Spleen (tissue), 7 donors: ENCODE measurements around the gene SLC37A3.

ENCODE experiments used
- POLR2A ChIP-seq, 3 donors: fragments of 450-650 bp; IDR thresholded peaks; one replicate each; pipeline ENCODE4 v1.5.1; 2017; ENCODE audit warnings: antibody characterized with exemption in 3 of 3, mild to moderate bottlenecking in 1 of 3
- TF ChIP-seq, protein P1 (sequence below), 11 experiments: fragments of 200-600 bp in 7 of 11; fragments of 450-650 bp in 4 of 11; sonication (generic) in 4 of 11; IDR thresholded peaks in 8 of 11; conservative IDR thresholded peaks in 3 of 11; 1 replicate in 7 of 11; 2 replicates in 4 of 11; pipeline versions ENCODE4 v1.4.0 to v1.8.0; 2016 to 2021; ENCODE audit warnings: antibody characterized with exemption in 11 of 11, inconsistent platforms in 4 of 11, mild to moderate bottlenecking in 1 of 11
- donor health status: DM: no; HTN: no; CAD: no; lungs with moderate emphysema.
- donor health status: DM: no; HTN: no; CAD: no.
- donor health status: DM: no; HTN: no; CAD: no.

DNA sequence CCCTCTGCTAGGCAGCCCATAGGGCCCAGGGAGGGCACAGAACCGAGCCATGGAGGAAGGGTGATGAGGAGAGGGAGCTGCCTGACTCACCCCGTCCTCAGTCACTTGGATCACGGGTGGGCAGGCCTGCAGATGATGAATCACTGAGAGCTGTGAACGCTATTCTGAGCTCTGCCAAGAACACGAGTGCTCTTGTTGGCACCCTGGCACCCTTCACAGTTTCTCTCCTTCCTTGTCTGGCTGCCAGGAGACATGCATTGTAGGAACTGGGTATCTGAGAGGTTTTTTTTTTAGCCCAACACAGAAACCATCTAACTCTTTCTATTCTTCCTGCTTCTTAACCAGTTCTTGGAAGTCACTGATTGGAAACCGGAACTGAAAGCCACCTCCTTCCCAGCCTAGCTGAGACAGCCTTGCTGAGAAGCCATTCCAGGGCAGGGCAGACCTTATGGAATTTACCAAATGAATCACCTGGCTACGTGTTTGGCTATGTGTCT is 82.1 kb downstream of the SLC37A3 start:
- TF ChIP-seq, protein P1, sequence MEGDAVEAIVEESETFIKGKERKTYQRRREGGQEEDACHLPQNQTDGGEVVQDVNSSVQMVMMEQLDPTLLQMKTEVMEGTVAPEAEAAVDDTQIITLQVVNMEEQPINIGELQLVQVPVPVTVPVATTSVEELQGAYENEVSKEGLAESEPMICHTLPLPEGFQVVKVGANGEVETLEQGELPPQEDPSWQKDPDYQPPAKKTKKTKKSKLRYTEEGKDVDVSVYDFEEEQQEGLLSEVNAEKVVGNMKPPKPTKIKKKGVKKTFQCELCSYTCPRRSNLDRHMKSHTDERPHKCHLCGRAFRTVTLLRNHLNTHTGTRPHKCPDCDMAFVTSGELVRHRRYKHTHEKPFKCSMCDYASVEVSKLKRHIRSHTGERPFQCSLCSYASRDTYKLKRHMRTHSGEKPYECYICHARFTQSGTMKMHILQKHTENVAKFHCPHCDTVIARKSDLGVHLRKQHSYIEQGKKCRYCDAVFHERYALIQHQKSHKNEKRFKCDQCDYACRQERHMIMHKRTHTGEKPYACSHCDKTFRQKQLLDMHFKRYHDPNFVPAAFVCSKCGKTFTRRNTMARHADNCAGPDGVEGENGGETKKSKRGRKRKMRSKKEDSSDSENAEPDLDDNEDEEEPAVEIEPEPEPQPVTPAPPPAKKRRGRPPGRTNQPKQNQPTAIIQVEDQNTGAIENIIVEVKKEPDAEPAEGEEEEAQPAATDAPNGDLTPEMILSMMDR (IDR thresholded peaks at IDR 0.05 in 8 of 11, conservative IDR thresholded peaks at IDR 0.05 in 3 of 11): no peak
- no peak for TF ChIP-seq POLR2A (IDR thresholded peaks at IDR 0.05)
